Thyroid gland (tissue), 4 donors: ENCODE measurements around the gene SELENBP1.

ENCODE experiments used
- CTCF ChIP-seq, 6 experiments: fragments of 200-600 bp in 3 of 6; fragments of 450-650 bp in 3 of 6; sonication (generic) in 3 of 6; IDR thresholded peaks; one replicate each; pipeline ENCODE4 v1.5.1; 2016 to 2019; ENCODE audit warnings: antibody characterized with exemption in 6 of 6, mild to moderate bottlenecking in 2 of 6, inconsistent platforms in 1 of 6, moderate library complexity in 1 of 6
- POLR2A ChIP-seq, 2 donors: fragments of 450-650 bp; IDR thresholded peaks; one replicate each; pipeline ENCODE4 v1.6.1; 2017; ENCODE audit warnings: antibody characterized with exemption in 2 of 2, mild to moderate bottlenecking in 2 of 2, moderate library complexity in 1 of 2

GRCh38 chr1:151369621-151370048 is 2.9 kb downstream of the SELENBP1 start:
- TF ChIP-seq CTCF (IDR thresholded peaks at IDR 0.05) (no peak), POLR2A (IDR thresholded peaks at IDR 0.05) (no peak)
